BLaER1 (cell line): ENCODE results near the gene GPT2.

ENCODE experiments used
- H3K27ac ChIP-seq: shearing (Covaris generic); formaldehyde crosslinking; 2 replicates; pipeline ENCODE4 v1.8.1; 2022
- H3K27me3 ChIP-seq: shearing (Covaris generic); formaldehyde crosslinking; 2 replicates; pipeline ENCODE4 v1.8.1; 2022
- H3K36me3 ChIP-seq: shearing (Covaris generic); formaldehyde crosslinking; 2 replicates; pipeline ENCODE4 v1.8.1; 2022
- H3K4me1 ChIP-seq: shearing (Covaris generic); formaldehyde crosslinking; 2 replicates; pipeline ENCODE4 v1.8.1; 2022
- H3K4me2 ChIP-seq: shearing (Covaris generic); formaldehyde crosslinking; 2 replicates; pipeline ENCODE4 v1.8.1; 2022
- H3K4me3 ChIP-seq: shearing (Covaris generic); formaldehyde crosslinking; 2 replicates; pipeline ENCODE4 v1.8.1; 2022
- H3K9ac ChIP-seq: shearing (Covaris generic); formaldehyde crosslinking; 2 replicates; pipeline ENCODE4 v1.8.1; 2022
- H3K9me3 ChIP-seq: shearing (Covaris generic); formaldehyde crosslinking; 2 replicates; pipeline ENCODE4 v1.8.1; 2022
- H4K20me1 ChIP-seq: shearing (Covaris generic); formaldehyde crosslinking; 2 replicates; pipeline ENCODE4 v1.8.1; 2022
- Cebpa-rat ChIP-seq: shearing (Covaris generic); IDR thresholded peaks from 2 replicates; pipeline ENCODE4 v1.8.1; 2022

Gene GPT2

GRCh38 chr16:46918905-46919792 is 35.0 kb downstream of the GPT2 start:
- H3K9ac ChIP-seq: peak overlapping the region; percentile 11; the same call in 1 of the 2 replicates
- H3K4me2 ChIP-seq: peak overlapping the region; percentile 61
- peaks cover 69% of the 10 kb centered on the region for H3K4me1 ChIP-seq
- no peak for TF ChIP-seq Cebpa-rat
- peak overlapping the region; percentile 53; the same call in 1 of the 2 replicates for H3K27ac ChIP-seq
- H3K4me3 ChIP-seq: no peak overlapping the region
- H3K9me3 ChIP-seq: no peaks in the 10 kb centered on the region
- H3K36me3 ChIP-seq: peaks cover 95% of the 10 kb centered on the region
- H4K20me1 ChIP-seq: peaks cover 34% of the 10 kb centered on the region; the same call in 1 of the 2 replicates
- H3K27me3 ChIP-seq: no peaks in the 10 kb centered on the region

- H3K4me3 ChIP-seq: no peak overlapping the region
- H3K27ac ChIP-seq: peak overlapping the region; percentile 42; the same call in 1 of the 2 replicates
- peaks cover 95% of the 10 kb centered on the region for H3K36me3 ChIP-seq
- peak overlapping the region; percentile 61 for H3K4me2 ChIP-seq
- no peak overlapping the region for H3K9ac ChIP-seq
- peaks cover 34% of the 10 kb centered on the region; the same call in 1 of the 2 replicates for H4K20me1 ChIP-seq
- H3K9me3 ChIP-seq: no peaks in the 10 kb centered on the region
- peaks cover 55% of the 10 kb centered on the region for H3K4me1 ChIP-seq
- no peak for TF ChIP-seq Cebpa-rat
- H3K27me3 ChIP-seq: no peaks in the 10 kb centered on the region
Measured at GRCh38 chr16:46920402-46921068, 36.4 kb downstream of the GPT2 start.

- H3K27ac ChIP-seq: no peak overlapping the region
- no peak overlapping the region for H3K4me2 ChIP-seq
- H4K20me1 ChIP-seq: peaks cover 28% of the 10 kb centered on the region; the same call in 1 of the 2 replicates
- H3K27me3 ChIP-seq: no peaks in the 10 kb centered on the region
- H3K9me3 ChIP-seq: no peaks in the 10 kb centered on the region
- no peak for TF ChIP-seq Cebpa-rat
- peaks cover 38% of the 10 kb centered on the region for H3K4me1 ChIP-seq
- H3K9ac ChIP-seq: no peak overlapping the region
- H3K36me3 ChIP-seq: peaks cover 100% of the 10 kb centered on the region
- no peak overlapping the region for H3K4me3 ChIP-seq
Measured at GRCh38 chr16:46922239-46922638, 38.1 kb downstream of the GPT2 start.

- Histone ChIP-seq H3K9me3 (no peaks in the 10 kb centered on the region), H3K4me2 (no peak overlapping the region), H3K27me3 (no peaks in the 10 kb centered on the region), H3K36me3 (peaks cover 100% of the 10 kb centered on the region), H4K20me1 (peaks cover 17% of the 10 kb centered on the region; the same call in 1 of the 2 replicates), H3K27ac (no peak overlapping the region), H3K4me1 (peaks cover 23% of the 10 kb centered on the region), H3K4me3 (no peak overlapping the region), H3K9ac (no peak overlapping the region)
- TF ChIP-seq Cebpa-rat: no peak
Measured at GRCh38 chr16:46923513-46924295, 39.5 kb downstream of the GPT2 start.

- TF ChIP-seq Cebpa-rat: no peak
- Histone ChIP-seq H3K36me3 (peaks cover 100% of the 10 kb centered on the region), H3K27ac (no peak overlapping the region)
Measured at GRCh38 chr16:46924402-46924801, 40.2 kb downstream of the GPT2 start.

GRCh38 chr16:46926470-46927225 is 42.5 kb downstream of the GPT2 start:
- Histone ChIP-seq H3K9ac (no peak overlapping the region), H3K36me3 (peaks cover 97% of the 10 kb centered on the region), H4K20me1 (no peaks in the 10 kb centered on the region; the same call in 1 of the 2 replicates)

More at GRCh38 chr16:46924402-46924801, 40.2 kb downstream of the GPT2 start:
- H4K20me1 ChIP-seq: peaks cover 12% of the 10 kb centered on the region; the same call in 1 of the 2 replicates
- H3K4me1 ChIP-seq: peaks cover 16% of the 10 kb centered on the region
- no peak overlapping the region for H3K4me3 ChIP-seq
- H3K4me2 ChIP-seq: no peak overlapping the region
- no peak overlapping the region for H3K9ac ChIP-seq
- H3K27me3 ChIP-seq: no peaks in the 10 kb centered on the region
- no peaks in the 10 kb centered on the region for H3K9me3 ChIP-seq

GRCh38 chr16:46927273-46927672 is 43.1 kb downstream of the GPT2 start:
- H3K4me3 ChIP-seq: no peak overlapping the region
- 0 out of 2 replicates have a peak, but pooled peaks cover 2% of the 10 kb centered on the region for H3K4me1 ChIP-seq
- H4K20me1 ChIP-seq: no peaks in the 10 kb centered on the region; the same call in 1 of the 2 replicates
- no peak overlapping the region for H3K27ac ChIP-seq
- no peak overlapping the region for H3K4me2 ChIP-seq
- no peak overlapping the region for H3K9ac ChIP-seq
- H3K9me3 ChIP-seq: no peaks in the 10 kb centered on the region
- H3K36me3 ChIP-seq: peaks cover 91% of the 10 kb centered on the region
- no peak for TF ChIP-seq Cebpa-rat
- H3K27me3 ChIP-seq: no peaks in the 10 kb centered on the region

More at GRCh38 chr16:46926470-46927225, 42.5 kb downstream of the GPT2 start:
- no peak for TF ChIP-seq Cebpa-rat
- Histone ChIP-seq H3K4me2 (no peak overlapping the region), H3K4me1 (no peaks in the 10 kb centered on the region), H3K27me3 (no peaks in the 10 kb centered on the region), H3K9me3 (no peaks in the 10 kb centered on the region), H3K4me3 (no peak overlapping the region), H3K27ac (no peak overlapping the region)

GRCh38 chr16:46928811-46929210 is 44.6 kb downstream of the GPT2 start:
- no peaks in the 10 kb centered on the region for H3K9me3 ChIP-seq
- no peak overlapping the region for H3K27ac ChIP-seq
- no peaks in the 10 kb centered on the region for H3K27me3 ChIP-seq
- no peaks in the 10 kb centered on the region; the same call in 1 of the 2 replicates for H4K20me1 ChIP-seq
- no peak overlapping the region for H3K9ac ChIP-seq
- H3K4me2 ChIP-seq: no peak overlapping the region
- peaks cover 76% of the 10 kb centered on the region for H3K36me3 ChIP-seq
- no peak for TF ChIP-seq Cebpa-rat
- no peak overlapping the region for H3K4me3 ChIP-seq
- H3K4me1 ChIP-seq: peaks cover 17% of the 10 kb centered on the region
